ENCODE results near the gene LRRC45. TPM values are rescaled to one million over a fixed set of nuclear protein-coding genes. Genes with fewer than 3 reads are reported as not detected.

Gene LRRC45
- total RNA-seq, 1 donor from 2014 or later, result 8.2 TPM

DNA sequence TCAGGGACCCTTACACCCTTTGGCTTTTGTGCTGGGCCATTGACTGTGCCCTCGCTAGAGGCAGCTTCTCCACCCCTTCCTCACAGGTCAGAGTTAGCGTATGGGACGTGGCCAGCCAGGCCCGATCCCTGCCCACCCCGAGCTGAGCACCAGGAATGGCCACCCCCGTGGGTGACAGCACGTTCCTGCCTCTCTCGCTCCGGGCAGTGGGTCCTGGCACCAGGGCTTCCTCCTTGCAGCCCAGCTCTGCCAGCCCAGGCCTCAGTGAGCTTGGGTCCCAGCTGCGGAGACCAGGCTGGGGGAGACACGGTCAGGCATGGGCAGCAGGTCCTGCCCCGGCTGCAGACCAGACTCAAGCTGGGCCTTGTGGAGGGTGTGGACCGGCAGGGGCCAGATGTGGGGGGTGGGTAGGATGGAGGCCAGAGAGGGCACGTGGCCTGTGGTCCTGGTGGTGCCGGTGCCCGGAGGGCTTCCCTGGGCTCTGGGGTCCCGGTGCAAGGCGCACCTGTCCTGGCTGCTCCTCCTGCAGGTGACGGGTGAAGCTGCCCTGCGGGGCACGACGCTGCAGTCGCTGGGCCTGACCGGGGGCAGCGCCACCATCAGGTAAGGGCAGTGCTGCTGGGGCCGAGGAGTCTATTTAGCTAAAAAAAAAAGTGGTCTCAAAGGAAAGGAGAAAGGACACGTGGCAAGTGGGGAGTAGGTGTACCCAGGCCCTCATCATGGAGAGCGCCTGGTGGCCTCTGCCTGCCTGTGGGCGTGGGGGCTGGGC, 27.5 kb upstream of the LRRC45 start:
- H3K27me3 Mint-ChIP-seq (ENCODE audit: low read depth), result no peaks in the 10 kb centered on the region
- no peaks in the 10 kb centered on the region for H3K9me3 Mint-ChIP-seq (ENCODE audit: low read depth)
- no peak for TF ChIP-seq CTCF (IDR thresholded peaks at IDR 0.05)
- peaks cover 15% of the 10 kb centered on the region for H3K4me1 Mint-ChIP-seq (ENCODE audit: low read depth)
- peaks cover 7% of the 10 kb centered on the region for H3K36me3 Mint-ChIP-seq (ENCODE audit: low read depth)
- H3K4me3 Mint-ChIP-seq (ENCODE audit: unreplicated experiment), result no peak overlapping the region
- peak; percentile 82 for DNase-seq (ENCODE audit: low spot score)
- no peak overlapping the region for H3K27ac Mint-ChIP-seq (ENCODE audit: unreplicated experiment)

DNA sequence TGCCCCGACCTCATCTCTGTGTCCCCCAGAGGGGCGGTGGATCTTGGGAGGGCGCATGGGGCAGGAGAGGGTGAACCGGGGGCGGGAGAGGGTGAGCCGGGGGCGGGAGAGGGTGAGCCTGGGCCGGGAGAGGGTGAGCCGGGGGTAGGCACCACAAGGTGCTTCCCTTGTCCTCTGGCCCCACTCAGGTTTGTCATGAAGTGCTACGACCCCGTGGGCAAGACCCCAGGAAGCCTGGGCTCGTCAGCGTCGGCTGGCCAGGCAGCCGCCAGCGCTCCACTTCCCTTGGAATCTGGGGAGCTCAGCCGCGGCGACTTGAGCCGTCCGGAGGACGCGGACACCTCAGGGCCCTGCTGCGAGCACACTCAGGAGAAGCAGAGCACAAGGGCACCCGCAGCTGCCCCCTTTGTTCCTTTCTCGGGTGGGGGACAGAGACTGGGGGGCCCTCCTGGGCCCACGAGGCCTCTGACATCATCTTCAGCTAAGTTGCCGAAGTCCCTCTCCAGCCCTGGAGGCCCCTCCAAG, 26.8 kb upstream of the LRRC45 start:
- TF ChIP-seq CTCF (IDR thresholded peaks at IDR 0.05), result no peak
- Mint-ChIP-seq H3K4me3 (ENCODE audit: unreplicated experiment) (no peak overlapping the region), H3K27me3 (ENCODE audit: low read depth) (no peaks in the 10 kb centered on the region), H3K36me3 (ENCODE audit: low read depth) (peaks cover 7% of the 10 kb centered on the region), H3K4me1 (ENCODE audit: low read depth) (peaks cover 11% of the 10 kb centered on the region), H3K9me3 (ENCODE audit: low read depth) (no peaks in the 10 kb centered on the region), H3K27ac (ENCODE audit: unreplicated experiment) (no peak overlapping the region)
- no peak for DNase-seq (ENCODE audit: low spot score)

DNA sequence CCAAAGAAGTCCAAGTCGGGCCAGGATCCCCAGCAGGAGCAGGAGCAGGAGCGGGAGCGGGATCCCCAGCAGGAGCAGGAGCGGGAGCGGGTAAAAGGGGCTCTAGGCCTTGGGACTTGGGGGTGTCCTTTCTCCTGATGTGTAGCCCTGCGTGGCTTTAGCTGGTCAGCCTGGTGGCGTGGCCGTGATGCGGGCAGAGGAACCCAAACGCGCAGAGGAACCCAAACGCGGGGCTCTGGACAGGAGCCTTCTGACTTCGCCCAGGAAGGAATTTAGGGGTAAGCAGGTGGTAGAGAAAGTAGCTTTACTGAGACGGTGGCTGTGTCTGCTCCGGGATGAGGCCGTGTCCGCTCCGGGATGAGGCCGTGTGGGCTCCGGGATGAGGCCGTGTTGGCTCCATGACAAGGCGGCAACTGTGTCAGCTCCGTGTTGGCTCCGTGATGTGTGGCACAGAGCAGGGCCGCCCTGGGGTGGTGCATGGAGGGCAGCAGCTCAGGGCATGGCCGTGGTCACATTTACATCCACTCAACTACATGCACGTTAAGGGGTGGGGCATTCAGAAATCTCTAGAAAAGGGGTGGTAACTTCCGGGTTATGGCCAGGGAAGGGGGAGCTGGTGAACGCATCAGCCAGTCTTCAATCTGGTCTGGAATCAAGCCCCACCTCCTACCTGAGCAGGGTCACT, 26.2 kb upstream of the LRRC45 start:
- peaks cover 7% of the 10 kb centered on the region for H3K36me3 Mint-ChIP-seq (ENCODE audit: low read depth)
- H3K27ac Mint-ChIP-seq (ENCODE audit: unreplicated experiment), result no peak overlapping the region
- no peak for DNase-seq (ENCODE audit: low spot score)
- peaks cover 5% of the 10 kb centered on the region for H3K4me1 Mint-ChIP-seq (ENCODE audit: low read depth)
- no peak overlapping the region for H3K4me3 Mint-ChIP-seq (ENCODE audit: unreplicated experiment)
- no peak for TF ChIP-seq CTCF (IDR thresholded peaks at IDR 0.05)
- no peaks in the 10 kb centered on the region for H3K27me3 Mint-ChIP-seq (ENCODE audit: low read depth)
- H3K9me3 Mint-ChIP-seq (ENCODE audit: low read depth), result no peaks in the 10 kb centered on the region

DNA sequence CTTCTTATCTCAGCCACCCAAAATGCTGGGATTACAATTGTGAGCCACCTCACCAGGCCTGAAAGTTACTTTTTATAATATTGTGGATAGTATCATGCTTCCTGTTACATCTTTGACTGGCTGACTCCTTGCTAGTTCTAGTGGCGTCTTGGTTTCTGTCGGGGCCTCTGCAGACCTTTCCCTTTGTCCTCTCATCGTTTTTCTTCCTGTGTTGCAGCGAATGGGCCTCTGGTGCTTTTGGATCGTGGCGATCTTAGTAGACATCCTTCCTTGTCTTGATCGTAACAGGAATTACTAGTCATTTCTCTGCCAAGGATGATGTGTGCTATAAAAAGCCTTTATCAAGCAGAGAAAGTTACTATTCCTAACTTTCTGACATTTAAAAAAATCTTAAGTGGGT, 24.9 kb upstream of the LRRC45 start:
- Mint-ChIP-seq H3K4me1 (ENCODE audit: low read depth) (peaks cover 5% of the 10 kb centered on the region), H3K4me3 (ENCODE audit: unreplicated experiment) (no peak overlapping the region), H3K27ac (ENCODE audit: unreplicated experiment) (no peak overlapping the region), H3K9me3 (ENCODE audit: low read depth) (no peaks in the 10 kb centered on the region), H3K36me3 (ENCODE audit: low read depth) (peaks cover 7% of the 10 kb centered on the region), H3K27me3 (ENCODE audit: low read depth) (no peaks in the 10 kb centered on the region)
- TF ChIP-seq CTCF (IDR thresholded peaks at IDR 0.05), result no peak
- no peak for DNase-seq (ENCODE audit: low spot score)

- Mint-ChIP-seq H3K27ac (ENCODE audit: unreplicated experiment) (no peak overlapping the region), H3K4me1 (ENCODE audit: low read depth) (peaks cover 11% of the 10 kb centered on the region), H3K4me3 (ENCODE audit: unreplicated experiment) (no peak overlapping the region), H3K9me3 (ENCODE audit: low read depth) (no peaks in the 10 kb centered on the region), H3K27me3 (ENCODE audit: low read depth) (no peaks in the 10 kb centered on the region), H3K36me3 (ENCODE audit: low read depth) (peaks cover 7% of the 10 kb centered on the region)
- no peak for DNase-seq (ENCODE audit: low spot score)
- no peak for TF ChIP-seq CTCF (IDR thresholded peaks at IDR 0.05)
Observed at GRCh38 chr17:81998691-81999438, 24.2 kb upstream of the LRRC45 start.
